Glutamatergic neuron (in vitro differentiated cells): ENCODE data around the gene ACSS1. TPM values are rescaled to one million over a fixed set of nuclear protein-coding genes. Genes with fewer than 3 reads are reported as not detected.

ENCODE experiments used
- DNase-seq: peaks from one replicate; pipeline ENCODE4 v3.0.0; 2022
- H3K27ac Mint-ChIP-seq: one replicate; pipeline ENCODE4 v1.8.0; 2020; ENCODE audit warnings: mild to moderate bottlenecking, mixed read lengths, inconsistent platforms; ENCODE audit not compliant: unreplicated experiment
- H3K27me3 Mint-ChIP-seq: one replicate; pipeline ENCODE4 v1.8.0; 2020; ENCODE audit warnings: mild to moderate bottlenecking, moderate library complexity, mixed read lengths, inconsistent platforms; ENCODE audit not compliant: unreplicated experiment
- H3K36me3 Mint-ChIP-seq: one replicate; pipeline ENCODE4 v1.8.0; 2020; ENCODE audit warnings: mild to moderate bottlenecking, mixed read lengths, inconsistent platforms; ENCODE audit not compliant: unreplicated experiment
- H3K4me1 Mint-ChIP-seq: one replicate; pipeline ENCODE4 v1.8.0; 2020; ENCODE audit warnings: mild to moderate bottlenecking, low read depth, mixed read lengths, inconsistent platforms; ENCODE audit not compliant: unreplicated experiment
- H3K4me3 Mint-ChIP-seq: one replicate; pipeline ENCODE4 v1.8.0; 2020; ENCODE audit warnings: mild to moderate bottlenecking, mixed read lengths, inconsistent platforms; ENCODE audit not compliant: unreplicated experiment
- H3K9me3 Mint-ChIP-seq: one replicate; pipeline ENCODE4 v1.8.0; 2020; ENCODE audit warnings: mild to moderate bottlenecking, moderate library complexity, mixed read lengths, inconsistent platforms; ENCODE audit not compliant: unreplicated experiment
- CTCF ChIP-seq: fragments of 200-600 bp; sonication (generic); IDR thresholded peaks from one replicate; pipeline ENCODE4 v1.5.0; 2021; ENCODE audit not compliant: partially characterized antibody, unreplicated experiment
- total RNA-seq: library from RNA; stranded (reverse); fragmentation: NEBNext Ultra II Directional; extraction: Animal tissue kit (Norgen Biotek cat#: 25700); gene quantifications from one replicate; pipeline ENCODE4 v1.2.1, GENCODE V29; 2021; ENCODE audit not compliant: unreplicated experiment

The ACSS1 gene
- total RNA-seq, 1 donor from 2014 or later, result not detected

- Mint-ChIP-seq H3K4me3 (no peak overlapping the region), H3K27ac (no peak overlapping the region), H3K9me3 (peaks cover 7% of the 10 kb centered on the region), H3K4me1 (no peaks in the 10 kb centered on the region), H3K27me3 (peaks cover 7% of the 10 kb centered on the region), H3K36me3 (no peaks in the 10 kb centered on the region)
- DNase-seq, result no peak
- TF ChIP-seq CTCF, result no peak
Measured at GRCh38 chr20:25053255-25054031, 4.5 kb downstream of the ACSS1 start.

- Mint-ChIP-seq H3K4me1 (no peaks in the 10 kb centered on the region), H3K27me3 (peaks cover 7% of the 10 kb centered on the region), H3K4me3 (no peak overlapping the region), H3K27ac (no peak overlapping the region), H3K36me3 (no peaks in the 10 kb centered on the region), H3K9me3 (peaks cover 7% of the 10 kb centered on the region)
- DNase-seq, result no peak
- TF ChIP-seq CTCF, result no peak
Measured at GRCh38 chr20:25052255-25053194, 5.4 kb downstream of the ACSS1 start.

- peaks cover 8% of the 10 kb centered on the region for H3K27me3 Mint-ChIP-seq
- no peak for TF ChIP-seq CTCF
Measured at GRCh38 chr20:25051386-25052155, 6.4 kb downstream of the ACSS1 start.

GRCh38 chr20:25050501-25051350 is 7.2 kb downstream of the ACSS1 start:
- H3K36me3 Mint-ChIP-seq, result no peaks in the 10 kb centered on the region
- TF ChIP-seq CTCF, result no peak
- no peak overlapping the region for H3K4me3 Mint-ChIP-seq
- no peak for DNase-seq
- peaks cover 2% of the 10 kb centered on the region for H3K9me3 Mint-ChIP-seq
- H3K4me1 Mint-ChIP-seq, result no peaks in the 10 kb centered on the region
- no peak overlapping the region for H3K27ac Mint-ChIP-seq
- peaks cover 6% of the 10 kb centered on the region for H3K27me3 Mint-ChIP-seq

More at GRCh38 chr20:25051386-25052155, 6.4 kb downstream of the ACSS1 start:
- H3K27ac Mint-ChIP-seq, result no peak overlapping the region
- no peak overlapping the region for H3K4me3 Mint-ChIP-seq
- DNase-seq, result no peak
- H3K4me1 Mint-ChIP-seq, result no peaks in the 10 kb centered on the region
- H3K36me3 Mint-ChIP-seq, result no peaks in the 10 kb centered on the region
- H3K9me3 Mint-ChIP-seq, result peaks cover 7% of the 10 kb centered on the region
